Effector memory CD4-positive, alpha-beta T cell (primary cell): Measurements from ENCODE around the gene C3orf20.

Source experiments
- DNase-seq, 3 donors: peaks; one replicate each; pipeline ENCODE4 v3.0.0-alpha.2; 2020
- H3K27ac ChIP-seq: 2 replicates; pipeline ENCODE4 v1.7.0; 2013; ENCODE audit warnings: mild to moderate bottlenecking, low read length, moderate library complexity; ENCODE audit not compliant: insufficient read depth, poor library complexity, severe bottlenecking
- H3K27me3 ChIP-seq: replicated peaks from 2 replicates; pipeline ENCODE4 v1.7.0; 2013; ENCODE audit warnings: mild to moderate bottlenecking, low read length; ENCODE audit not compliant: insufficient read depth, control insufficient read depth, poor library complexity, severe bottlenecking
- H3K36me3 ChIP-seq: 2 replicates; pipeline ENCODE4 v1.7.0; 2013; ENCODE audit warnings: mild to moderate bottlenecking, low read length, moderate library complexity; ENCODE audit not compliant: control insufficient read depth, insufficient read depth
- H3K4me1 ChIP-seq: 2 replicates; pipeline ENCODE4 v1.7.0; 2013; ENCODE audit warnings: low read length, mild to moderate bottlenecking; ENCODE audit not compliant: control insufficient read depth, insufficient read depth, poor library complexity, severe bottlenecking
- H3K4me3 ChIP-seq: 2 replicates; pipeline ENCODE4 v1.7.0; 2013; ENCODE audit warnings: low read length, low read depth, mild to moderate bottlenecking; ENCODE audit not compliant: insufficient read depth, poor library complexity, severe bottlenecking
- H3K9me3 ChIP-seq: 2 replicates; pipeline ENCODE4 v1.7.0; 2013; ENCODE audit warnings: mild to moderate bottlenecking, low read length, moderate library complexity; ENCODE audit not compliant: control insufficient read depth

Gene C3orf20

DNA sequence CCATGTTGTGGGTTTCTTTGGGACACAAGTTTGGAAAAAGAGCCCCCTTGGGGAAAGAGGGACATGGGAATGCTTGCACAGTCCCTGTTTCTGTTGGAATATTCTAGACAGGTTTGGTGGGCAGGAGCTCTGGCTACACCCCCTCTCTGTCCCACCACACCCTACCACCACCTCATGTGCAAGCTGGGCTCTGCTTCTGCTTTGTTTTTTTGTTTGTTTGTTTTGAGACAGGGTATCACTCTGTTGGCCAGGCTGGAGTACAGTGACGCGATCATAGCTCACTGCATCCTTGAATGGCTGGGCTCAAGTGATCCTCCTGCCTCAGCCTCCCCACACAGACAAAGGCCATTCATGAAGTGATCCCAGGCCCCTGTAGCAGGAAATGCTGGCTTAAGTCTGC lies 86.9 kb downstream of the C3orf20 start:
- Histone ChIP-seq H3K27ac (no peak overlapping the region), H3K27me3 (no peaks in the 10 kb centered on the region), H3K4me1 (no peaks in the 10 kb centered on the region), H3K9me3 (no peaks in the 10 kb centered on the region), H3K36me3 (no peaks in the 10 kb centered on the region), H3K4me3 (no peak overlapping the region)
- no peak for DNase-seq

DNA sequence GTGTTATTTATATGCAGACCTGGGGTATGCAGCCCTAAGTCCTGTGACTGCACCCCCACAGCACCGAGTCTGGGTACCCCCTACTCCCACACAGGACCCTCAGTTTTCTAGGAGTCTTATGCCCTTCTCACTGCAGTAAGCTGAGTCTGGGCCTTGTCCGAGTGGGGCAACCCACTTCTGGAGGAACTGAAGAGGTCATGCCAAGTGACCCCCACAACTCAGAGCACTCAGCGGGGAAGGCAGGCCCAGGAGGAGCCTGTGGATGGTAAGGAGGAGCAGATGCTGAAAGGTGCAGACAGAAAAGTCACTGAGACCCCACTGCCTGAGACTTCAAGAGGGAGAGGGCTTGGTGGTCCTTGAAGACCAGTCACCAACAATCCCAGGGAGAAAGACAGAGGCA lies 87.8 kb downstream of the C3orf20 start:
- Histone ChIP-seq H3K9me3 (no peaks in the 10 kb centered on the region), H3K36me3 (no peaks in the 10 kb centered on the region), H3K4me1 (no peaks in the 10 kb centered on the region), H3K27me3 (no peaks in the 10 kb centered on the region), H3K4me3 (no peak overlapping the region), H3K27ac (no peak overlapping the region)
- DNase-seq, result no peak

DNA sequence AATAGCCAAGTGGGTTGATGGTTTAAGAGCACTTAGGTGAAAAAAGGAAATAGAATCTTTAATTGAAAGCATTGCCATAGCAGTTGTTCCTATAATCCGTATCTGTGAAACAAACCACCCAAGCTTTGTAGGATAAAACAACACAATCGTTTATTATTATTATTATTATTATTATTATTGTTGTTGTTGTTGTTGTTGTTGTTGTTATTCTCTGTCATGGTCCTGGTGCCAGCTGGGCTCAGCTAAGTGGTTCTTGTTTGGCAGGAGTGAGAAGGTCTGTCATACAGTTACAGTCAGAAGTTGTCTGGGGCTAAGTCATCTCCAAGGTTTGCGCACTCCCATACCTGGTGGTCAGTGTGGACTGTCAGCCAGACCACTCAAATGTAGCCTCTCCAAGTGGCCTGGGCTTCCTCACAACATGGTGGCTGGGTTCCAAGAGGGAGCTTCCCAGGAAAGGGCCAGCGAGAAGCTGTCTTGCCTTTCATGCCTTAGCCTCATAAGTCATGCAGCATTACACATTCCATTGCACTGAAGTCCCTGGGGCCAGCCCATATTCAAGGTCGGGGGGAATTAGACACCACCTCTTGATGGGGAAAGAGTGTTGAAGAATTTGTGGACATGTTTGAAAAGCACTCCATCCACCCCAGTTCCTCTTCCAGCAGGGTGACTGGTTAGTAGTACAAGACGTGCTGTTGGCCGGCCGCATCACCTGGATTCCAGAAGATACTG lies 89.6 kb downstream of the C3orf20 start:
- H3K27me3 ChIP-seq, result no peaks in the 10 kb centered on the region
- DNase-seq, result no peak
- no peak overlapping the region for H3K27ac ChIP-seq
- no peaks in the 10 kb centered on the region for H3K36me3 ChIP-seq
- no peak overlapping the region for H3K4me3 ChIP-seq
- no peaks in the 10 kb centered on the region for H3K9me3 ChIP-seq
- H3K4me1 ChIP-seq, result no peaks in the 10 kb centered on the region

DNA sequence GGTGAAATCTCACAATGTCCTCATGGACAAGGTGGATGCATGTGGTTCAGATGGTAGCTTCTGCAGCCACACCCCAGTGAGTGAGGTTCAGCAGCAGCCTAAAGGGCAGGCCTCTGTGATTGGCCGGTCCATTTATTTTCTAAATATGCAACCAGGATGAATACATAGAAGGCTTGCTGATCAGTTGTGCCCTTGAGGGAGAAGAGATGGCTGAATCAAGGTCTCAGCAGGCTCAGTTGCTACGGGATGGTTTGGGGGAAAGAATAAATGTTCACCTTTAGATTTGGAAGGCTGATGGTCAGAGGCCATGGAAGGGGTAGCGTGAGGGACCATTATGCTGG lies 90.1 kb downstream of the C3orf20 start:
- Histone ChIP-seq H3K36me3 (no peaks in the 10 kb centered on the region), H3K4me3 (no peak overlapping the region), H3K4me1 (no peaks in the 10 kb centered on the region), H3K9me3 (no peaks in the 10 kb centered on the region), H3K27ac (no peak overlapping the region), H3K27me3 (no peaks in the 10 kb centered on the region)
- no peak for DNase-seq

GRCh38 chr3:14765576-14766427 lies 90.9 kb downstream of the C3orf20 start:
- no peaks in the 10 kb centered on the region for H3K4me1 ChIP-seq
- H3K27ac ChIP-seq, result no peak overlapping the region
- no peak for DNase-seq
- no peaks in the 10 kb centered on the region for H3K36me3 ChIP-seq
- no peaks in the 10 kb centered on the region for H3K27me3 ChIP-seq
- H3K4me3 ChIP-seq, result no peak overlapping the region
- H3K9me3 ChIP-seq, result no peaks in the 10 kb centered on the region

- Histone ChIP-seq H3K9me3 (no peaks in the 10 kb centered on the region), H3K36me3 (no peaks in the 10 kb centered on the region), H3K4me1 (no peaks in the 10 kb centered on the region), H3K27me3 (no peaks in the 10 kb centered on the region), H3K4me3 (no peak overlapping the region), H3K27ac (no peak overlapping the region)
- DNase-seq, result no peak
Measured at GRCh38 chr3:14766428-14767244, 91.7 kb downstream of the C3orf20 start.

GRCh38 chr3:14767245-14768051 lies 92.5 kb downstream of the C3orf20 start:
- Histone ChIP-seq H3K9me3 (no peaks in the 10 kb centered on the region), H3K27ac (no peak overlapping the region), H3K4me1 (no peaks in the 10 kb centered on the region), H3K4me3 (no peak overlapping the region), H3K36me3 (no peaks in the 10 kb centered on the region), H3K27me3 (no peaks in the 10 kb centered on the region)
- DNase-seq, result no peak

GRCh38 chr3:14768182-14768790 lies 93.3 kb downstream of the C3orf20 start:
- Histone ChIP-seq H3K36me3 (no peaks in the 10 kb centered on the region), H3K4me1 (no peaks in the 10 kb centered on the region), H3K4me3 (no peak overlapping the region), H3K27me3 (no peaks in the 10 kb centered on the region), H3K9me3 (no peaks in the 10 kb centered on the region), H3K27ac (no peak overlapping the region)
- no peak for DNase-seq

DNA sequence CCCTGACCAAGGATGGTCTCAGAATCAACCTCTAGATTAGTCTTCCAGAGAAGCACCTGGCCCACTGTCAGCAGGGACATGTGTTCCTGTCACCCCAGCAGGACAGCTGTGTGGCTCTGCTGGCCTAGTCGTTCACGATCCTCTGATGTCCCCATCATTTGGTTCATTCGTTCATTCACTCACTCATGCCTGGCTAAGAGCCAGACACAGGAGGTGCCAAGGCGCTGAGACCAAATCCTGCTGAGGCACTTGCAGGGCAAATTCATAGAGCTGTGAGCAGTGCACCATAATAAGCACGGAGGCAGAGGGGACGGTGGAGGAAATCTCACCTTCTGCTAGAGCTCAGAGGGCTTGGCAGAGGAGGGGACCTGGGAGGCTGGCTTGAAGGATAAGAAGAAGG lies 93.9 kb downstream of the C3orf20 start:
- no peaks in the 10 kb centered on the region for H3K36me3 ChIP-seq
- no peaks in the 10 kb centered on the region for H3K4me1 ChIP-seq
- no peaks in the 10 kb centered on the region for H3K27me3 ChIP-seq
- H3K27ac ChIP-seq, result no peak overlapping the region
- H3K9me3 ChIP-seq, result no peaks in the 10 kb centered on the region
- H3K4me3 ChIP-seq, result no peak overlapping the region
- no peak for DNase-seq
